ENCODE measurements around the gene BABAM2. TPM values are rescaled to one million over a fixed set of nuclear protein-coding genes. Genes with fewer than 3 reads are reported as not detected.

Gene BABAM2
- total and polyA plus RNA-seq, 7 donors: 22.9 to 52.3 (median 25.2) TPM

DNA sequence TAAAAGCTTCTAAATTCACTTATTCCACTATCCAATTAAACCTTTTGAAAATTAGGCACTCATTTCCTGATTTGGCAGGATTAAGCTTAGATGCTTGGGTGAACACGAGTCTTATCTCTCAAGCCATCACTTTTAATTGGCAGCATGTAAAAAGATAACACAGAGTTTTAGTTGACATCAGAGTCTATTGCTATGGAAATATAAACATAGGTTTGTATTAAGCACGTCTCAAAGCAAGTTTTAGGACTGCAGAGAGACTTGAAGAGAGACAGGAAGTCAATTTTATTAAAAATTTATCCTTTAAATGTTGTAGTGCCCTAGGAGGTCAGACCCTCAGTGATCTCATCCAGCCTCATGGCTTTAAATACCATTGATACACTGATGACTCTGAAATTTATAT, 5.9 kb upstream of the BABAM2 start:
- no peak for DNase-seq
- Histone ChIP-seq H3K9me3 (no peaks in the 10 kb centered on the region), H3K36me3 (no peaks in the 10 kb centered on the region), H3K4me3 (no peak overlapping the region), H3K27me3 (no peaks in the 10 kb centered on the region), H3K4me1 (peaks cover 0 to 13% (median 11%) of the 10 kb centered on the region in 4 donors), H3K27ac (no peak overlapping the region)
- TF ChIP-seq POLR2AphosphoS5 (IDR thresholded peaks at IDR 0.05) (no peak), EP300 (IDR thresholded peaks at IDR 0.05) (no peak), POLR2A (IDR thresholded peaks at IDR 0.05) (no peak)
- TF ChIP-seq, protein P1, sequence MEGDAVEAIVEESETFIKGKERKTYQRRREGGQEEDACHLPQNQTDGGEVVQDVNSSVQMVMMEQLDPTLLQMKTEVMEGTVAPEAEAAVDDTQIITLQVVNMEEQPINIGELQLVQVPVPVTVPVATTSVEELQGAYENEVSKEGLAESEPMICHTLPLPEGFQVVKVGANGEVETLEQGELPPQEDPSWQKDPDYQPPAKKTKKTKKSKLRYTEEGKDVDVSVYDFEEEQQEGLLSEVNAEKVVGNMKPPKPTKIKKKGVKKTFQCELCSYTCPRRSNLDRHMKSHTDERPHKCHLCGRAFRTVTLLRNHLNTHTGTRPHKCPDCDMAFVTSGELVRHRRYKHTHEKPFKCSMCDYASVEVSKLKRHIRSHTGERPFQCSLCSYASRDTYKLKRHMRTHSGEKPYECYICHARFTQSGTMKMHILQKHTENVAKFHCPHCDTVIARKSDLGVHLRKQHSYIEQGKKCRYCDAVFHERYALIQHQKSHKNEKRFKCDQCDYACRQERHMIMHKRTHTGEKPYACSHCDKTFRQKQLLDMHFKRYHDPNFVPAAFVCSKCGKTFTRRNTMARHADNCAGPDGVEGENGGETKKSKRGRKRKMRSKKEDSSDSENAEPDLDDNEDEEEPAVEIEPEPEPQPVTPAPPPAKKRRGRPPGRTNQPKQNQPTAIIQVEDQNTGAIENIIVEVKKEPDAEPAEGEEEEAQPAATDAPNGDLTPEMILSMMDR (IDR thresholded peaks at IDR 0.05): no peak
- intact Hi-C loops (cut with DNase I): no loop called here
- 2 to 16% methylated on average over 2 of the region's 2 CpGs for WGBS, 2 donors

DNA sequence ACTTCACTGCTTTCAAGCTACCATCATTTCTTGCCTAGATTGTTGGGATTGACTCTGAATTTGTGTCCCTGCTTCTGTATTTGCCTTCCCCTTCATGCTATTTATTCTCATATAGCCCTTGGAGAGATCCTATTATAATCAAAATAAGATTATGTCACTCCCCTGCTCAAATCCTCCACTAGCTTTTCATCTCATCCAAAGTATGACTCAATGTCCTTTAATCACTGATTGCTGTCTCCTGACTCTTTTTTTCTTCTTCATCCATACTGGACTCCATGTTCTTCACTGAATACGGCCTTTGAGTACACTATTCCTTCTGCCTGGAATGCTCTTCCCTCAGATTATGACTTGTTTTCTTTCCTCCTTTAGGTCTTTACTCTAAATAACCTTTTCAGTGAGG, 5.3 kb upstream of the BABAM2 start:
- intact Hi-C loops (cut with DNase I): no loop called here
- 83 to 84% methylated on average over 1 of the region's 1 CpG for WGBS, 2 donors
- no peak for DNase-seq
- peak overlapping the region in 2 of 4 donors; percentile 52 to 97 for H3K27ac ChIP-seq
- H3K27me3 ChIP-seq: no peaks in the 10 kb centered on the region
- H3K4me1 ChIP-seq: peaks cover 0 to 16% (median 14%) of the 10 kb centered on the region in 4 donors
- H3K36me3 ChIP-seq: no peaks in the 10 kb centered on the region
- no peak overlapping the region for H3K4me3 ChIP-seq
- TF ChIP-seq POLR2A (IDR thresholded peaks at IDR 0.05): no peak
- H3K9me3 ChIP-seq: no peaks in the 10 kb centered on the region

DNA sequence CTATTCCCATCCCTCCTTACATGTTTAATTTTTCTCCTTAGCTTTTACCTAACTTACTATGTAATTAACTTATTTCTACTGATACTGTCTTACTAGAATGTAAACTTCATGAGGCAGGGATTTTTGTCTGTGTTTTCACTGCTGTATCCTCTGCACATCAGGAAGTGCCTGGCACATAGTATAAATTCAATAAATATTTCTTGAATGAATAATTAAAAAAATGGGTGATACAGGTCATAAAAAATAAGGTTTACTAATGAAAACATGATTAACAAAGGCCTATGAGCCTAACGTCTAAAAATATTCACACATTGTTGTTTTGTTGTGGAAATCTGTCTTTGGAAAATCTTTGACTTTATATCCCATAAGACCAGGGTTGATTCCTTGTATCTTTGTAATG, 4.9 kb upstream of the BABAM2 start:
- H3K36me3 ChIP-seq: no peaks in the 10 kb centered on the region
- no peak overlapping the region for H3K4me3 ChIP-seq
- no peaks in the 10 kb centered on the region for H3K9me3 ChIP-seq
- TF ChIP-seq, protein P1 (IDR thresholded peaks at IDR 0.05): no peak
- TF ChIP-seq POLR2A (IDR thresholded peaks at IDR 0.05): no peak
- TF ChIP-seq EP300 (IDR thresholded peaks at IDR 0.05): no peak
- TF ChIP-seq POLR2AphosphoS5 (IDR thresholded peaks at IDR 0.05): no peak
- H3K27me3 ChIP-seq: no peaks in the 10 kb centered on the region
- 49 to 81% methylated on average over 1 of the region's 1 CpG for WGBS, 2 donors
- no peak for DNase-seq
- intact Hi-C loops (cut with DNase I): no loop called here
- H3K27ac ChIP-seq: peak overlapping the region in 2 of 4 donors; percentile 52 to 97
- H3K4me1 ChIP-seq: peaks cover 0 to 16% (median 14%) of the 10 kb centered on the region in 4 donors

DNA sequence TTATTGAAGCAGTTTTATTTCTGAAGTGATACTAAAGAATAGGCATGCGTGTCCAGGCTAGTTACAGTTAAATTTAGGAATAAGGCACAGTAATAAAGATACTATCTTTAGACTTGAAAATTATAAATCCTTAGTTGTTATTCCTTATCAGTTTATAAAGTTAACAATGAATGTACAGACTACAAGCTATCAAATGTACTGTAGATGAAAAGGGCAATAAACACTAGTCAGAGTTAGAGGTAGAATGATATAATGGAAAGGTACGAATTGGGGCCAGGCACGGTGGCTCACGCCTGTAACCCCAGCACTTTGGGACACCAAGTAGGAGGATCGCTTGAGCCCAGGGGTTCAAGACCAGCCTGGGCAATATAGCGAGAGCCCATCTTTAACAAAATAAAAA, 4.2 kb upstream of the BABAM2 start:
- Histone ChIP-seq H3K27me3 (no peaks in the 10 kb centered on the region), H3K4me3 (no peak overlapping the region), H3K4me1 (peaks cover 0 to 18% (median 15%) of the 10 kb centered on the region in 4 donors), H3K36me3 (no peaks in the 10 kb centered on the region), H3K9me3 (no peaks in the 10 kb centered on the region), H3K27ac (peak overlapping the region in 2 of 4 donors; percentile 52 to 97)
- TF ChIP-seq, protein P1 (IDR thresholded peaks at IDR 0.05): no peak
- no peak for TF ChIP-seq POLR2AphosphoS5 (IDR thresholded peaks at IDR 0.05)
- no peak for TF ChIP-seq EP300 (IDR thresholded peaks at IDR 0.05)
- no peak for TF ChIP-seq POLR2A (IDR thresholded peaks at IDR 0.05)
- intact Hi-C loops (cut with DNase I): no loop called here
- DNase-seq: no peak
- 29 to 76% methylated on average over 6 of the region's 6 CpGs for WGBS, 2 donors

DNA sequence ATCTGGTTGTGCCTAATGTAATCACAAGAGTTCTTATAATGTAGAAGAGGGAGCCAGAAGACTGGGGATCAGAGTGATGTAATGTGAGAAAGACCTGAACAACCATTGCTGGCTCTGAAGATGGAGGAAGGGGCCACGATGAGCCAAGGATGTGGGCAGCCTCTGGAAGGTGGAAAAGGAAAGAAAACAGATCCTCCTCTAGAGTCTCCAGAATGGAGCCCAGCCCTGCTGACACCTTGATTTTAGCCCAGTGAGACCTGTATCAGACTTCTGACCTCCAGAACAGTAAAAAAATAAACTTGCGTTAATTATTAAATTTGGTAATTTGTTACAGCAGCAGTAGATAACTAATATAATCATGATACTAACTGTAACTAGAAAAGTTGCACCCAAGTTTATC, 3.4 kb upstream of the BABAM2 start:
- peaks cover 0 to 26% (median 19%) of the 10 kb centered on the region in 4 donors for H3K4me1 ChIP-seq
- TF ChIP-seq POLR2A (IDR thresholded peaks at IDR 0.05) (no peak), POLR2AphosphoS5 (IDR thresholded peaks at IDR 0.05) (no peak), EP300 (IDR thresholded peaks at IDR 0.05) (no peak)
- TF ChIP-seq, protein P1 (IDR thresholded peaks at IDR 0.05): no peak
- H3K9me3 ChIP-seq: no peaks in the 10 kb centered on the region
- no peaks in the 10 kb centered on the region for H3K27me3 ChIP-seq
- 59 to 61% methylated on average over 2 of the region's 2 CpGs for WGBS, 2 donors
- DNase-seq: no peak
- H3K27ac ChIP-seq: peak overlapping the region in 3 of 4 donors; percentile 52 to 97 (median 93)
- no peaks in the 10 kb centered on the region for H3K36me3 ChIP-seq
- intact Hi-C loops (cut with DNase I): no loop called here
- H3K4me3 ChIP-seq: no peak overlapping the region

Measured in sigmoid colon (tissue), 7 donors.